ENCODE data around the gene GPBP1. TPM values are rescaled to one million over a fixed set of nuclear protein-coding genes. Genes with fewer than 3 reads are reported as not detected.

GPBP1 gene
- total RNA-seq, 1 experiment from 2014 or later, result 112 TPM

DNA sequence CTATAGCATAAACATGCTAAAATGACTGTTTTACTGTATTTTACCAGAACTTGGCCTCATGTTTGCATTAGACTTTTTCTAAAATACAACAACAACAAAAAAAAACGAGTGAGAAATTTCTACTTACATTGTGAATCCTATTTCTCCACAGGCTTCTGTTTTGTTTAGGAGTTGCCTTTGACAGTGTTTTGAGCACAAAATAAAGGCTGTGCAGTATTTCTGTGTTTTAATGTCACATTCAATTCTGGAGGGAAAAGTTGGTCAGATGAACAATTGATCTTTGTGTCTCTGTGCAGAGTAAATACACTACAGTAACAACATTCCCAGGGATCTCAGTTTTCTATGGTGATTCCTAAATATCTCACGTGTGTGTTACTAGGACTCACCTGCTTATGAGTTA, 131.1 kb downstream of the GPBP1 start:
- Histone ChIP-seq H3K4me2 (ENCODE audit: insufficient read depth, insufficient read length, low read length) (no peak overlapping the region), H2BK12ac (ENCODE audit: insufficient read length, low read depth, low read length) (no peak overlapping the region), H3K27ac (ENCODE audit: insufficient read length, low read depth, low read length) (no peak overlapping the region), H3K4ac (ENCODE audit: low read depth, low read length) (no peak overlapping the region), H3K14ac (ENCODE audit: insufficient read depth, low read length) (no peak overlapping the region), H2BK20ac (ENCODE audit: low read depth, low read length, poor library complexity, severe bottlenecking) (no peak overlapping the region), H3K23me2 (ENCODE audit: insufficient read length, low read depth, low read length, poor library complexity, severe bottlenecking) (no peaks in the 10 kb centered on the region), H3T11ph (ENCODE audit: low read length) (no peak overlapping the region), H2BK15ac (ENCODE audit: low read depth, low read length) (no peak overlapping the region), H4K20me1 (ENCODE audit: control insufficient read depth, insufficient read depth, insufficient read length) (no peaks in the 10 kb centered on the region), H3K4me1 (ENCODE audit: insufficient read depth, low read length) (no peaks in the 10 kb centered on the region), H2BK120ac (ENCODE audit: low read depth, low read length, poor library complexity, severe bottlenecking) (no peak overlapping the region), H3K79me1 (ENCODE audit: insufficient read depth, low read depth, low read length, poor library complexity, severe bottlenecking) (no peaks in the 10 kb centered on the region), H4K8ac (replicated peaks; ENCODE audit: insufficient read length, low read depth, low read length) (no peak overlapping the region), H2BK5ac (ENCODE audit: insufficient read length, low read length) (no peak overlapping the region), H4K91ac (ENCODE audit: insufficient read length, low read depth, low read length) (no peak overlapping the region), H3K23ac (ENCODE audit: insufficient read length, low read depth, low read length) (no peak overlapping the region), H4K5ac (ENCODE audit: insufficient read length, low read depth, low read length) (no peak overlapping the region), H3K18ac (ENCODE audit: insufficient read length, low read depth, low read length) (no peak overlapping the region), H3K9me3 (ENCODE audit: control insufficient read depth, low read depth, low read length) (peaks cover 4% of the 10 kb centered on the region), H3K56ac (ENCODE audit: insufficient read length, low read depth, low read length) (no peak overlapping the region), H3K9ac (ENCODE audit: extremely low read depth, insufficient read length, low read length) (no peak overlapping the region), H2AK5ac (ENCODE audit: insufficient read length, low read length) (no peak overlapping the region), H3K79me2 (ENCODE audit: insufficient read depth, low read length) (no peaks in the 10 kb centered on the region), H3K27me3 (ENCODE audit: insufficient read depth, low read length) (no peaks in the 10 kb centered on the region), H2AFZ (ENCODE audit: low read length) (no peak overlapping the region)
- Mint-ChIP-seq H3K36me3 (ENCODE audit: insufficient read depth in 1 of 3, low read depth in 3 of 3) (peaks cover 7 to 22% (median 8%) of the 10 kb centered on the region in 3 experiments; a peak in 6 of 7 replicates), H3K27ac (no peak overlapping the region; a peak in 1 of 7 replicates), H3K4me3 (no peak overlapping the region), H3K27me3 (ENCODE audit: low read depth) (no peaks in the 10 kb centered on the region; the same call in 1 of the 2 replicates), H3K4me1 (no peaks in the 10 kb centered on the region), H3K9me3 (peaks cover 28 to 33% of the 10 kb centered on the region in 2 experiments)
- DNase-seq, result no peak
- TF ChIP-seq CTCF (conservative IDR thresholded peaks at IDR 0.05), result no peak
- WGBS (ENCODE audit: extremely low coverage, insufficient read length, low lambda C conversion rate), result no CpG with 5 or more reads among the region's 2 CpGs
